Tongue (tissue), 2 donors: ENCODE results near the gene MC2R. TPM values are rescaled to one million over a fixed set of nuclear protein-coding genes. Genes with fewer than 3 reads are reported as not detected.

Source experiments
- DNase-seq: peaks from one replicate; pipeline ENCODE4 v3.0.0-alpha.2; 2015
- total RNA-seq: library from RNA; depleted of rRNA; stranded (reverse); fragments of >200 nt; gene quantifications from one replicate; pipeline ENCODE4 v1.2.3, GENCODE V29; 2014

Gene MC2R
- total RNA-seq: not detected

DNA sequence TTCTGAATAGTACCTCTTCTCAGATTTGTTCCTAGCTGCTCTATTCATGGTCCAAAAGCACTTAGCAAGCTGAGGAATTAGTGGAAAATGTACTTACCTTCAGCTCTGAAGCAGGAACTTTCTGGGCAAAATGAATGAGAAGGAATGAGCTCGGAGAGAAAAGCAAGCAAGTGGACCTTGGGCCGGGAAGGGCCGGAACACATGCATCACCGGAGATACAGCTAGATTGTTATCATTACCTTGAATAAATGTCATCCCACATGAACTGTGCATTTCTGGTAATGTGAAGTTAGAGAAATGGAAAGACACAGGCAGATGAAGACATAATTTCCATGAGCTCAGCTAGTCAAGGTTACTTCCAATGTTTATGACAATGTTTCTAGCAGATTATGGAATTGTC, at the start of gene MC2R:
TSS of gene MC2R (minus strand) at position 146 of the 400 bp plus-strand sequence. CDS start 30,018 bp downstream, outside the sequence.
- no peak for DNase-seq

DNA sequence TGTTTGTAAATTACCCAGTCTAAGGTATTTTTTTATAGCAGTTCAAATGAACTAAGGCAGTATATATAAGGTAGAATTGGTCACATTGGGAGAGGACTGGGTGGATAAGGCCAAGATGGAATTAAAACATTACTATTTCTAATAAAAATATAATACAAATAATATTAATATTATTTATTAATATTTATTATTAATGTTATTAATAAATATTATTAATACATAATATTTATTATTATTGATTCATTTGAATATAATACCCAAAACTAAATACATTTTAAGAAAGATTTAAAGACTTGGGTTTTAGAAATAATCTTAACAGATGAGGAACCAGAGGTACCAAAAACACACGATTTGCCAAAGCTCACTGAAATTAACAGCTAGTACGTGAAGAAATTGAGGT, 30.5 kb upstream of the MC2R start:
- no peak for DNase-seq

DNA sequence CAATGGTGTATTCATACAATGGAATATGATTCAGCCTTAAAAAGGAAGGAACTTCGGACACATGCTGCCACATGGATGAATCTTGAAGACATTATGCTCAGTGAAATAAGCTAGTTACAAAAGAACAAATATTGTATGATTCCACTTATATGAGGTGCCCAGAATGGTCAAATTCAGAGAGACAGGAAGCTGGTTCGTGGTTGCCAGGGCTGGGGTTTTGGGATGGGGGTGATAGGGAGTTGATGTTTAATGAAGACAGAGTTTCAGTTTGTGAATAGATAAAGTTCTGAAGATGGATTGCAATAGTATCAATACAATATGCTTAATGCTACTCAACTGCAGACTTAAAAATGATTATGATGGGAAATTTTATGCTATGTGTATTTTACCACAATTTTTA, 28.0 kb upstream of the MC2R start:
- no peak for DNase-seq

DNA sequence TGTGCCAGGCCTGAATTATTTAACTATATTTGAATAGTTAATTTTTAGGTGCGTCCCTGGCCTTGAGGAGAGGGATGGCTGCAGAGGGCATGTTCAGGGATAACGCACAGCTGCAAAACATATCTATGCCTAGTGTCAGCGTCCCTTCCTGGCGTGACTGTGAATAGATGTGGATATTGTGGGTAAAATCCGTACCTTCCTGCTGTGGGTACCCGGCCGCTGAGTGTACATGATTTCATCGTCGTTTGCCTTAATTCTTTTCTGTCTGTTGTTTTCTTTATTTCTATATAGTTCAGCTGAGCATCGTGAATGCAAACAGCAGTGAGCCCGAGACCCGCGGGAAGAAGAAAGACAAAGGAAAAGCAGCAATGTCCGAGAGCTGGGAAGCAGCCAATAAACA, 25.0 kb upstream of the MC2R start:
- DNase-seq: no peak

DNA sequence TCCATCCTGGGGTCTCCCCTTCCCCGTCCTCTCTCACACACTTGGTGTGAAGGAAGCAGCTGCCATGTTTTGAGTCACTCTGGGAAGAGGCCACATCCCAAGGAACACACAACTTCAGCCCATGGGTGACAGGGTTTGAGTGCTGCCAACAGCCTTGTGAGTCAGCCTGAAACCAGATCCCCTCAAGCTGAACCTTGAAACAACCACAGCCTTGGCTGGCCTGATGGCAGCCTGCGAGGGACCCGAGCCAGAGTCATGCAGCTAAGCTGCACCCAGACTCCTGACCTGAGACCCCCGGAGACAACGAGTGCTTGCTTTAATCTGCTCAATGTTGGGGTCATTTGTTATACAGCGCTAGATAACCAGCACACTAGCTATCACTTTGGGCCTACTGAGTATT, 19.3 kb upstream of the MC2R start:
- DNase-seq: no peak

DNA sequence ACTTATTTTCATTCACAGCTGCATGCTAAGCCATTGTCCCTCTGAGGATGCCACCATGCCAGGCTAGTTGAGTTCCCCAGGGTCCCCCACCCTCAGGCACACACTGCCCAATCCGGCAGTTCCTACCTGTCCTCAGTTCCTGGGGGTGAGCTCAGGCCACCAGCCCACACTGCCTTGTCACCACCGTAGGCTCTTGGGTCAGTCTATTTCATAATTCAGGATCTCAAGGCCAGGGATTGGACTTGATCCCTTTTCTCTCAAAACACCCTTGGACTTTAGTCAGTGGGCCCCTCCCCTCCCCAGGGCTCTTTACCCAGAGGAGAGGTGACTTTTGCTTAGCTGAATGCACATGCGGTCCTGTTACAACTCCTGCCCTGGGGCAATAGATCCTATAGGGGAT, 18.7 kb upstream of the MC2R start:
- no peak for DNase-seq

DNA sequence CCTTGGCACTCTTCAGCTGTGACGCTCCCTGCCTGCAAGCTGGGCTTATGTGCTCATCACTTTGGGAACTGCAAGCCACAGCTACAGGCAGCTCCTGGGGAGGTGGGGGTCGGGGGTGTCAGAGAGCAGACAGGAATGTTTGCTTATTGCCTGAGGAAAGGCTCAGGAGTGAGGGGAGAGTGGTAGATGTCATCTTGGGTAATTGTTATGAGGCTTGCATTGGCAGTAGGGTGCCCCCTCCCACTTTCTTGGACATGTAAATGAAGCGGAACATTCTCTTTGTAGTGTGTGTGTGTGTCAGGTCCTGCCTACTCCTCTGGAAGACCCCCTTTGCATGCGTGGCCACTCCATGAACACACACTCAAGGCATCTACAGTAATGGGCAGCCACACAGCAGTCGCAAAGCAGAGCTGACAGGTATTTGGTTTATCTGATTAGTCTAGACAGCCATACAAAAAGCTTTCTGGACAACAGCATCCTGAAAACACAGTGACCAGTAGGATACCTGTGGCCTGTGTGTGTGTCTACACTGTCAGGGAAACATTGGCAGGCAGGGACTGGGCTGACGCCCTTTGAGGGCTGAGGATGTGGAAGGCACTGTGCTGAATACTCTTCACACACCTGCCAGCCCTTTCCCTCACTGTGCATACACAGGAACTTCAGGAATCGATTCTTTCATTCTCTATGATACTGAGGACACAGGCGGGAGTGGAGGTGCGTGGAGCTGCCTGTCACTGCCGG, 17.1 kb upstream of the MC2R start:
- DNase-seq: no peak

DNA sequence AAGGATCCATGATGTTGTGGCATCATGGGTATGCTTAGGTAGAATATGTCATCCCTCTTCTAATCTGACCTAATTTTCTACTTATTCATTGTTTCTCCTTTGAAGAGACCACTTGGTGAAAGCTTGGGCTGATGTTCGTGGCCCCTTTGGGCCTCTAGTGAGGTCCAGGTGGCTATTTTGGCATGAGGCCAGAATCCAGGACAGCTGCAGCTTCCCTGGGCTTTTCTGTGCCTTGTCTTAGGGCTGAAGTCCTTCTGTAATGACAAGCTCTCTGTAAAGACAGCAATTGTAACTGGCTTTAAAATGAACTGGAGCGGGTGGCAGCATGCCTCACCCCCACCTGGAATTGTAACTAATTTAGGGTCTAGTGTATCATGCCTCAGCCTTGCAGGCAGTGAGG, 15.6 kb upstream of the MC2R start:
- peak; percentile 62 for DNase-seq

DNA sequence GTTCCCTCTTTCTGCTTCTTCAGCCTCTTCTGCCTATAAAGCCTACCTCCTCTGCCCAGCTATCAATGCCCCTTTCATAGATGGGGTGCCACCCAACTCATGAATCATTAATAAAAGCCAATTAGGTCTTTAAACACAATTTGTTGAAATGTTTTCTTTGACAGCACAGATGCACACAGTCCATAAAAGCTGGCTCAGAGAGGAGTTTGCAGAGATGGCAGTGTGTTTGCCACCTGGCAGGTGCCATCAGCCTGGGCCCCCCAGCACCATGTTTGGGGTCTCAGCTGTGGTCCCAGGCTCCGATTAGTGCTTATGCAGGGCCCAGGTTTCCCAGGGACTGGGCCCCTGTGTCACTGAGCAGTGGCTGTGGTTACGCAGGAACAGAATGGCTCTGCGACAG, 7.9 kb upstream of the MC2R start:
- DNase-seq: no peak

DNA sequence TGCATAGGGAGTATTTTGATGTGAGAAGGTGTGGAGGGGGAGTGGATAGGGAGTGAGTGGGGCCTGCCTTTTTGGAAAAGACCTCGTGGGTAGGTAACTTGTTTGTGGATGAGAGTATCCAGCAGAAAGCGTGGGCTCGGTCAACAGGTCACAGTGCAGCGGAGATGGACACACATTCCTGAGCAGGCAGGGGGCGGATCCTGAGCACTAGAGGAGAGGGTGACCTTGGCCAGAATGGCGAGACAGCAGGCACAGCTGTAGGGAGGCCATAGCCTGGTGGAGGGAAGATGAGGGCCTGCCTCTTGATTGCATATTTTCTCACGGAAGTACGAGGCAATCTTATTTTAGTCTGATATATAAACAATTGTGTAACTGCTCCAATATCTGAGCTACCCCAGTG, 3.6 kb upstream of the MC2R start:
- DNase-seq: no peak

DNA sequence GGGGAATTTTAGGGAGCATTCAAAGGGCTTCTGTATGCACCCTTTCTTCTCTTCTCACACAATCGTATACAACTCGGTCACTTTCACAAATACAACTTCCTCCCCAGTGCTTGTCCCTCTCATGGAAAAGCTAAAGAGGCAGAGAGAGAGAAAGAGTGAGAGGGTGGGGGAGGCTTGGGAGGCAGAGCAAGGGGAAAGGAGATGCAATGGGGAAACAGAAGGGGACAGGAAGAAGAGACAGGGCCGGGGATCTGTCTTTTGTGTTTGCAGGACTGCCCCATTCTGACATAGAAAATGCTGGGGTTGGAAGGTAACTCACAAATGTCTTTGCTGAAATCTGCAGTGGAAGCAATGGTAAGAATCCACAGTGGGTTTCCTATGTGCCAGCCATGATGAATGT, 2.1 kb upstream of the MC2R start:
- no peak for DNase-seq

DNA sequence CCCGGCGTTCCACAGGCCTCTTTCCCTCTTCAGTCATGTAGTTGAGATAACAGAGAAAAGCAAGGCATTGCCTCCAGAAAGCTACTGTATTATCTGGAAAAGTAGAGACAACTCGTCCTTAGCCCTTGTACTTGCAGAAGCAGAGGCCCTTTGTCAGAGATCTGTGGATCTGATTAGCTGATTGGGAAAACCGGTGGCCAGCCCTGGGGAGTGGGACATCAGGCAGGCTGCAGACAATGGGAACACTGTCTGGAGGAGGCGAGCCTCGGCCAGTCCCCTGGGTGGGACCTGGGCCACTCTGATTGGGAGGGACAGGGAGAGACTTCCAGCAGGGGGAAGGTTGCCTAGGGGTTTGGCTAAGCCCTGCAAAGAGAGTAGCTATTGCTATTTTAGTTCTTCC, 1.2 kb upstream of the MC2R start:
- DNase-seq: no peak

DNA sequence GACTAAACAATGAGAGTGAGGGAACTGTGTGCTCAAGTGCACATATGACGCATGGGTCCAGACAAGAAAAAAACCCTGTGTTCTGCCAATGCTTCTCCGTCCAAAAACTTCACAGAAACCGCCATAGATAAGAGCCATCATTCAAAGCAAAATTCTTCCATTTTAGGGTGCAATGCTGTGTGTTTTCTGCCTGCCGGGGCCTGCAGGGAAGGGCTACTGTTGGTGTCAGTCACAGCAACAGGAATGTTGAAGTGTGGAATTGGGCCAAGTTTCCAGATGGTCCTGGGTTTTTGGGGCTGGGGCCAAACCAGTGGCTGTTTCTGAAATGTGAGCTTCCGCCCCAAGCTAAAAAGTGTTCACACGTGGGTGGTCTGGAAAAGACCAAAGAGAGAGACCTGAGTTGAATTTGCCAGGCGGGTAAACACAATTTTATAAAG, 677 bp upstream of the MC2R start:
- peak; percentile 91 for DNase-seq

DNA sequence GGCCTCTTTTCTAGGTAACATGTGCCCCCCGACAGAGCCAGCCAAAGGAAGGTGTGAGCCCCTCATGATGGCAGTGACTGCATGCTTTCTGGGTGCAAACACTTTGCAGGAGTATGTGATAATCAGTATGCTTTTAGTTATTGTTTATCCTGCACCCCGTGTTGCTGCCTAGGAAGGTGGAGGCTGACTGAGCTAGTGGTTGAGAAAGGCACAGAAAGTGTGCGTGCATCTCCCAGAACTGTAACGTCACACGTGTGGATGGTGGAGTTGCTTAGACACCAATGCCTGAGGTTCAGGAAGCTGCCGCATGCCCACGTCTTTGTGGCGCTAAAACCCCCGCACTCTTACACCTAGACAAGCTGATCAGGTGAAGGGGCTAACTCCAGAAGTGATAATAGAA, 580 bp downstream of the MC2R start:
- no peak for DNase-seq

DNA sequence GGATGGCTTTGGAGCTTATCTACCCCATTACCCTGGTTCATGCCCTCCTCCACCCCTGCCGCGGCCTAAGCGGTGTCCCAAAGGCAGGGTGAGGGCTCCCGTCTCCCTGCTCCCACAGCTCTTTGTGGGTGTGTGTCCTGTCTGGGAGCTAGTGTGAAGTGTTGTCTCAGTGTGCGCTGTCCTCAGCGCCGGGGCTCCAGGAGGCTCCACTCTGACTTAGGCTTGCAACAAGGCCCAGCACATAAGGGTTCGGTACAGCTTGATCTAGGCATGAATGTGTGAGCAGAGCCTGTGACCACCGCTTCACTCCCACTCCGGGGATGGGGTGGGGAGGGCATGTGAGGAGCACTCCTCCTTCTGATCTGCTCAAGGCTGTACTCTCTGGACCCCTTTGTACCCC, 1.2 kb downstream of the MC2R start:
- no peak for DNase-seq

DNA sequence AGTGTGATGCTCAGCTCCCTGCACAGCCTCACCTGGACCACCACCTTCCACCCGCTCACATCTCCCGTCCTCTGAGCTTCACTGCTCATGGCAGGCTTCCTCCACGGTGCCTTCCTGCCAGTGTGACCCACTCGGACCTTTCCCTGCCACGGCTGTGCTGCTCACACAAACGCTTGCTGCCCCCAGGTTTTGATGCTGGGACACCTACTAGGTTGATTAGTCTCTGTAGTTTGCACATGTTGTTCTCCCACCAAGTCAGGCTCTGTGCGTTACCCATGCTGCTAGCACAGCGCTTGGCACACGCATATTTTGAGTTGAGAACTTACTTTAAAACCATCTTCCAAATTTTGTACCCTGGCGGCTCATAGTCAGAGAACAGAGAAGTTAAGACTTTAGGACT, 2.1 kb downstream of the MC2R start:
- DNase-seq: no peak

DNA sequence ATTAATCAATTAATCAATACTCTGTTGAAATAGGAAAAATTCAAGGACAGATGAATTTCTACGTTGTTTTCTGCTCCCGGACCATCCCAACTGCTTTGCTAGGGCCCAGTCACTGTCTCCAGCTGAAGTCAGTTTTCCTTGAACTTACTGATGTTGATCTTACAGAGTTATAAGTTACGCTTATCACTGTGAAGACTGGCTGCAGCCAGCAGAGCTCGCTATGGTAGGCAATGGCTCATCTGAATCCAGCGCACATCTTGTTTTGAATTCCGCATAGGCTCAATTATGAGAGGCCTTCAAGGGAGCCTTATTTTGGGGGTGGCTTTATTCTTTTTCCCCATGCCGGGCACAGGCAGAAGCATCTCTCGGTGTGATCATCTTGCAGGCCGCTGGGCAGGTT, 2.7 kb downstream of the MC2R start:
- no peak for DNase-seq

DNA sequence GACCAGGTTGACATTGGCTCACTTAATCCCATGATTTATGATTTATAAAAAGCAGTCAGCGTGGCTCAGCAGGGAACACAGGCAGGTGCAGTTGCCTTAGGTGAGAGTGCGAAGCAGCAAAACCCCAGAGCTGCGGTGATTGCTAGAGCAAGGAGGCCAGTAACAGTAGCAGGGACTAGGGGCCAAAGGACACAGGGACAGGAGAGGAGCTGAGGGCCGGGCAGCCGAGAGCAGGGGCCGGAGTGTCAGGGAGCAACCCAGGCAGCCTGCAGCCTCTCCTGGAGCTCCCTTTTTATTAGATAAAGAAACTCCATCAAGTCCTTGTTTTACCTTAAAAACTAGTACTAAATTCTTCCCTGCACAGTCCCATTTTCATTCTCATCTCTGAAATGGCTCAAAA, 4.3 kb downstream of the MC2R start:
- no peak for DNase-seq

DNA sequence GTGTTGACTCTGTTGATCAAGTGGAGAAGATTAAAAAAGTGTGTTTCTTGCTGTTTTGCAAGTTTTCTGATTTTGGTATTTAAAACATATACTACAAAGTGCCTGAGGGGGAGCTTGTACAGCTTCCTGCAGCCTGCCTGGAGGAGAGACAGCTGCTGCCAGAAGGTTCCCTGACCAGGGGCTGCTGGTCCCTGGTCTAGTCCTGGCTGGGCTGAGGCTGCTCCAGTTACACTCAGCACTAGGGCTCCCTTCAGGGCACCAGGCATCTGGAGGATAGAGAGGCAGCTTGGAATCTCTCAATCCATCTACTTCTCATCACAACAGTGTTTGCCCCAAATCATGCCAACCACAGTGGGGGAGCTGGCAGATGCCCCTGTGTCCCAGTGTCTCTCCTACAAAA, 4.8 kb downstream of the MC2R start:
- no peak for DNase-seq

DNA sequence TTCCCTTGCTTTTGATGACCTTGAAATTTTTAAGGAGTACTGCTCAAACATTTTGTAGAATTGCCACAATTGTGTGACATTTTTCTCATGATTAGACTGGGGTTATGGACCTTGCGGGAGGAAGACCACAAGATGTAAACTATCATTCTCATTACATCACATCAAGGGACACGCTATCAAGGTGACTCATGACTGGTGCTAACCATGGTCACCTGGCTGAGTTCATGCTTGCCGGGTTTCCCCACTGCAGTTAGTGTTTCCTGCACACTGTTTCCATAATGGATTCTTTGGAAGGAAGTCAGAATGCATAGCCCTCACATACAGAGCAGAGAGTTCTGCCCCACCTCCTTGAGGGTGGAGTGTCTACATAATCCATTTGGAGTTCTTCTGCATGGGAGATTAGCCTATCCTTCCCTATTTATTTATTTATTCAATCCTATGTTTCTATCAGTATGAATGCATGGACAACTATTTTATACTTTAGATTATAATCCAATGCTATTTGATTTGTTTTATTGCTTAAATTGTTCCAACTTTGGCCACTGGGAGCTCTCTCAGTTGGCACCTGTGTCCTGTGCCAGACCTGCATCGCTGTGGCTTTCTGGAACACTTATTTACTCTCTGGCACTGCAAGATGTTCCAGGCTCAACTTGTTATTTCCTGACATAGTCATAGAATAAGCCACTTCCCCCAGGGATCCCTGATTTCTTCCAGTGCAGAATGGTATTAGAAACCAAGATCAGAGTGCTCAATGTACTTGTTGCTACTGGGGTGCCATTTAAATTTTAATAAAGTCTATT, 6.0 kb downstream of the MC2R start:
- DNase-seq: no peak

DNA sequence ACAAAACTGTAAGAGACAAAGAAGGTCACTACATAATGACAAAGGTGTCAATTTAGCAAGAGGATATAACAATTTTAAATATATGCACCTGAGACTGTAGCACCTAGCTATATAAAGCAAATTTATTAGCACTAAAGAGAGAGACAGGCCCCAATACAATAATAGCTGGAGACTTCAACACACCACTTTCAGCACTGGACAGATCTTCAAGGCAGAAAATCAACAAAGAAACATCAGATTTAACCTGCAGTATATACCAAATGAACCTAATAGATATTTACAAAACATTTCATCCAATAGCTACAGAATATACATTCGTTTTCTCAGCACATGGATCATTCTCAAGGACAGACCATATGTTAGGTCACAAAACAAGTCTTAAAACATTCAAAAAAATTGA, 14.7 kb downstream of the MC2R start:
- no peak for DNase-seq

DNA sequence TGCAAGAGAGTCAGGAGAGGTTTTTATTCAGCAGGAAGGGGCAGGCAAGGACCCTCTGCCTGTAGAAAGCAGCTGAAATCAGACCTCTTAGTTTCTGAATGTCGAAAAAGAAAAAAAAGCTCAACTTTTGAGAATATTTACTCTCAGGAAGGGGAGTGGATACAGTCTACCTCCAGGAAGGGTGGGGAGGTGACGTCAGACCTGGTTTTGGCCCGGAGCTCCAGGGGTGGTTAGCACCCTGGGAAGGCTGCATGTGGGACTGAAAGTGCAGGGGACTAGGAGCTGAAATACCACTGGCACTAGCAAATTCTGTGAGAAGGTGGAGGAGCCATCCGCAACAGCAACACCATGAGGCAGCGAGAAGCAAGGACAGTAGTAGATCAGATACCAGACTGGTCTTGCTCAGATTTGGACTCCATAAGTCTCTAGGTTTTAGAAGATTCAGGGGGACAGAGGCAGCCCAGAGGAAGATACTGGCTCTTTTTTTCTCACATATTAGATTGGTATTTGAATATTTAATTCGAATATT, 19.8 kb downstream of the MC2R start:
- no peak for DNase-seq

DNA sequence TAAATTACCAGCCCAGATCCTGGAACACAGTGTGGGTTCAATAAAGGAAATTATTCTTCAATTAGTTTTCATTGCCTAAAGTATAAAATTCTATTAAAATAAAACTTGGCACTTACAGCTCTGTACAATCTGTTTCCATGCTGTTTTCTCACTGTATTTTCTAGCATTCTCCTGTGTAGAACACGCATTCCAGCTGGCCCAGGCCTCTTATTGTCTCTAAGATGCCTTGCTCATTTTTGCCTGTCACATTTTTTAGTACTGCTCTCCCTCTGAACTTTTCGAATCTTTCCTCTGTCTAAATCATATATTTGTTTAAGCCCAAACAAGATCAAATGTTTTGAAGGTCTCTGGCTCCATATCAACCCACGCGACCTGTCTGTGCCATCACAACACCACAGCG, 20.8 kb downstream of the MC2R start:
- DNase-seq: no peak

DNA sequence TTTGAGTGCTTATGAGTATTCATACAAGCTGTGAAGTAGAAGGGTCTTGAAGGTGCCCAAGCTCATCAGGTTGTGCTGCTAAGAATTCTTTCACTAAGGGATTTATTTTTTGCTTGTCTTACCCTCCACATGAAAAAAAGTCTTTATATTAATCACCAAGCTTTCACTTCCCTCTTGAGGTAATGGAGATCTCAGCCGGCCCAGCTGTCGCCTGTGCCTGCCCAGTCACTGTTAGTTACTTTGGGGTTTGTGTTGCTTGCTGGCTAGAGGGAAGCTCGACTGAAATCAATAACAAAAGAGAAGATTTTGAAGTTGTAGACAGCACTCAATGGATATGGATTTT, 21.9 kb downstream of the MC2R start:
- DNase-seq: peak; percentile 69
